HL-60/S4 treated with retinoic acid at 250 ng/mL for 4 days and 3 days (cell line): ENCODE data around the gene CCDC178.
"Not testable (repeated sequence)": the region's sequence is repeated elsewhere in the genome, so short reads cannot be mapped to it uniquely, and the experiment has no call there.

Experiments
- in situ Hi-C: fragments of 300-500 bp; cut with MboI; formaldehyde crosslinking; loops from 2 replicates; pipeline ENCODE4 v1.7.0; 2022; ENCODE audit warnings: low sequenced_read_pairs

CCDC178 gene

GRCh38 chr18:33022370-33022769, 418.2 kb downstream of the CCDC178 start:
- in situ Hi-C loops: no loop called here

- in situ Hi-C loops: no loop called here
These were observed 419.6 kb downstream of the CCDC178 start for GRCh38 chr18:33020877-33021276.

DNA sequence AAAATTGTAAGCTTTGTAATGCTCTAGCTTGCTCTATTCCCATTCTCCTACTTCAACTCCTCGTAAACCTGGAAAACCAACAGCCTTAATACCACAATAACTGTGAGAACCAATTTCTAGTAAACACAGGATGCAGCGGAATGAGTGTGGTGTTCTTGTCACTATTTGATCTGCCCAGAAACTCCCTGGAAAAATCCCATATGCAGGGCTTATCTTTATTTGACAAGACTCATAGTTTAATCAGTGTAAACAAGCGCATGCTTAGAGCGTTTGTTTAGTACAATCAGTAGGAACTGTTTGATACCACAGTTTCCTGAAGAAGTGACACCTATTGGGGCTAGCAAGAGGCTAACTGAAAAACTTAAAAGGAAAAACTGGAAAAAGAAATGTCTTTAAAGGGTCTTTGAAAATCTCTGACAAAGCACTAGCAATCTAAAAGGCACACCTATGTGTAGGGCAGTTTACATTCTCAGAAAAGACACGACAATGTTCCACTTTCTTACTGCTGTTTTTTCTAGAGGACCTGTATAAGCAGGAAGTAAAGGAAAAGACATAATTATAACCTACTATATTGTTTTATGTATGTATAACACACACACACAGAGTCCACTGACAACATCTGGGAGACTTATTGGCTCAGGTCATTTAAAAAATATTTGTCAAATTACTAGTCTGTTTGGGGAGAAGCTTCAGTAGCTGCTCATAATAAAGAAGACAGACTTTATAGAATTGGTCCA, 426.3 kb downstream of the CCDC178 start:
- in situ Hi-C loops: no loop called here

DNA sequence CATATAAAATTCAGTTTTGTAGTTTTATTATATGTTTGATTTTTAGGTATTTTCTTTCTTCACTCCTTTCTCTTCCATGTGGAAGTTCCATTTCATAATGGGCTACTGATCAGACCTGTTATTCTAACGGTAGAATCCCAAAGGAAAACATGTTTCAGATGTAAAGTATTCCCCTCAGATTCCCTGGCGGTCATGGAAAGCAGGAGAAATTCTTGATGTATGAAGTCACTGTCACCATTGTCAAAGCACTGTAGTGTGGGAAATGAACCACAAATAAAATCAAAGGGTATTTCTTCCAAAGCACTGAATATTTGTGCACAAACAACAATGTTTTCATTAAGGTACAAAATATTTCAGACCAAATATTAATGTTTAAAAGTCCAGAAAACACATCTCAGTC, 430.4 kb downstream of the CCDC178 start:
- in situ Hi-C loops: no loop called here

- in situ Hi-C loops: no loop called here
These were observed 441.6 kb downstream of the CCDC178 start for GRCh38 chr18:32998921-32999320.

GRCh38 chr18:32998285-32998684, 442.2 kb downstream of the CCDC178 start:
- in situ Hi-C loops: no loop called here

GRCh38 chr18:32983721-32984120, 456.8 kb downstream of the CCDC178 start:
- in situ Hi-C loops: no loop called here

GRCh38 chr18:32980896-32981295, 459.6 kb downstream of the CCDC178 start:
- in situ Hi-C loops: no loop called here

- in situ Hi-C loops: no loop called here
These were observed 465.0 kb downstream of the CCDC178 start for GRCh38 chr18:32975501-32975900.

- in situ Hi-C loops: no loop called here
These were observed 465.4 kb downstream of the CCDC178 start for GRCh38 chr18:32975163-32975436.

- in situ Hi-C loops: no loop called here
These were observed 465.9 kb downstream of the CCDC178 start for GRCh38 chr18:32974421-32975162.

GRCh38 chr18:32968248-32968647, 472.3 kb downstream of the CCDC178 start:
- in situ Hi-C loops: no loop called here

GRCh38 chr18:32966141-32966540, 474.4 kb downstream of the CCDC178 start:
- in situ Hi-C loops: no loop called here

DNA sequence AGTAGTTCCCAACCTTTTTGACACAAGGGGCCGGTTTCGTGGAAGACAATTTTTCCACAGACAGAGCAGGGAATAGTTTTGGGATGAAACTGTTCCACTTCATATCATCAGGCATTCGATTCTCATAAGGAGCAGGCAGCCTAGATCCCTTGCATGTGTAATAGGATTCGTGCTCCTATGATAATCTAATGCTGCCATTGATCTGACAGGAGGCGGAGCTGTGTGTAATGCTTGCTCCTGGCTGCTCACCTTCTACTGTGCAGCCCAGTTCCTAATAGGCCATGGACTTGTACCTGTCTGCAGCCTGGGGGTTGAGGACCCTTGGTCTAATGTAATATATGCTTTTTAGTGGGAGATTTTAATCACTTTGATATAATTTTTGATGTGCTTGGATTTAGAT, 479.0 kb downstream of the CCDC178 start:
- in situ Hi-C loops: no loop called here

- in situ Hi-C loops: no loop called here
These were observed 481.8 kb downstream of the CCDC178 start for GRCh38 chr18:32958746-32959145.

DNA sequence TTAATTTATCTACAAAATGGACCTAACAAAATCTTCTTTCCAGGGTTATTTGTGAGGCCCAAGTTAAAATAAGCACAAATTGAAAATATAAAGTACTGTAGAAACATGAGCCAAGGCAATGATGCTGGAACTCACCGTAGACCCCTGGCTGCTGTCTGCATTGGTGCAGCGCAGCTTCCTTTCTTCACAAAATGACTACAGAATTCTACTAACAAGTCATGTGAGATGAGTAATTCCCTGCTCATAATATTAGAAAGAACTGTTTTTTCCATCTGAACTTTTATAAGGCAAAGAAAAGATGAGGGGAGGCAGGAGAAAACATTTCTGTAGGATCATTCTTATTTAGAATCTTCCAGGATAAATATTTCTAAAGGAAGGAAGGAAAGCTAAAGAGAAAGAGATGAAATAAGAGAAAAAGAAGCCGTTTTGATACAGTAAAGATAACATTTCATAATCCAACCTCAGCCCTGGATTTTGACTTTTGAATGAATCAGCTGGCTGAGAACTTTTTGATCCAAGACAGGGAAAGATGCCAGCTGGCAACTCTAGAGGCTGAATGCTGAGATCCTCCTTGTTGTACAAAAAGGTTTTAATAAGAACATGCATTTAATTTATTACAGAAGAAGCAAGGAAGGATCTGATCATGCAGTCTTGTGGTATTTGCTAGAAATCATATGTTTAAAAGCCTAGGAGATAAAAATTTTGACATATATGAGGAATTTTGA, 483.8 kb downstream of the CCDC178 start:
- in situ Hi-C loops: no loop called here

GRCh38 chr18:32952318-32952717, 488.2 kb downstream of the CCDC178 start:
- in situ Hi-C loops: not testable (repeated sequence)

- in situ Hi-C loops: no loop called here
These were observed 502.9 kb downstream of the CCDC178 start for GRCh38 chr18:32937597-32937996.

- in situ Hi-C loops: no loop called here
These were observed 503.5 kb downstream of the CCDC178 start for GRCh38 chr18:32937066-32937465.

DNA sequence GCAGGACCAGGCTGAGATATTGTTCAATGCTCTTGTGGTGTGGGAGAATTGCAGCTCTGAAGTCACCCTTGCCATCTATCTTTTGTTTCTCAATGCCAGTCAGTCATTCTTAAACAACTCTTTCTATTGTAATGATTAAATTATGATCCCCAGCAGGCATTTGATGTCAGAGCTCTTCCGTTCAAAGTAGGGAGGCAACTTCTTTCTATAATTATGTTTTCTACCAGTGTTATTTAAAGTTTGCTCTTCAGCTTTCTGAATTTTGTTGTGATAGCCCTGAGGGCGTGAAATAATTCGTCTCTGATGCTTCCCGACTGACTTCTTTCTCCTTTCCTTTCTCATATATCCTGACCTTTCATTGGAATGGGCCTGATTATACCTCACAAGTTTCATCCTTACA, 506.3 kb downstream of the CCDC178 start:
- in situ Hi-C loops: no loop called here

GRCh38 chr18:32930695-32931301, 509.7 kb downstream of the CCDC178 start:
- in situ Hi-C loops: no loop called here

- in situ Hi-C loops: no loop called here
These were observed 511.3 kb downstream of the CCDC178 start for GRCh38 chr18:32929213-32929612.
